ENCODE results near the gene NT5DC1.

DNA sequence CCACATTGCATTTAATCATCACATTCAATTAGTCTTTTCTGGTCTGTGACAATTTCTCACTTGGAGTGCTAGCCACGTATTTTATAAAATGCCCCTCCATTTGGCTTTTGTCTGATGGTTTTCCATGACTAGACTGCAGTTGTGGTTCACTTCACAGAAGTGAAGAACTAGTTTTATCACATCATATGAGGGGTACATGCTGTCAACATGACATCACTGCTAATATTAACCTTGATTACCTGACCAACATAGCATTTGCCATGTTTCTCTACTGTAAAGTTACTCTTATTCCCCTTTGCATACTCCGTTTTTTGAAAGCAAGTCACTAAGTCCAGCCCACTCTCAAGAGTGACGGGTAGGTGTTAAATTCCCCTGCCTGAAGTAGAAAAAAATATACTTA, 73.3 kb downstream of the NT5DC1 start:
- TF ChIP-seq EZH2 (IDR thresholded peaks at IDR 0.05; ENCODE audit: borderline replicate concordance, low read depth, low read length, severe bottlenecking) = no peak
- TF ChIP-seq, protein P1, sequence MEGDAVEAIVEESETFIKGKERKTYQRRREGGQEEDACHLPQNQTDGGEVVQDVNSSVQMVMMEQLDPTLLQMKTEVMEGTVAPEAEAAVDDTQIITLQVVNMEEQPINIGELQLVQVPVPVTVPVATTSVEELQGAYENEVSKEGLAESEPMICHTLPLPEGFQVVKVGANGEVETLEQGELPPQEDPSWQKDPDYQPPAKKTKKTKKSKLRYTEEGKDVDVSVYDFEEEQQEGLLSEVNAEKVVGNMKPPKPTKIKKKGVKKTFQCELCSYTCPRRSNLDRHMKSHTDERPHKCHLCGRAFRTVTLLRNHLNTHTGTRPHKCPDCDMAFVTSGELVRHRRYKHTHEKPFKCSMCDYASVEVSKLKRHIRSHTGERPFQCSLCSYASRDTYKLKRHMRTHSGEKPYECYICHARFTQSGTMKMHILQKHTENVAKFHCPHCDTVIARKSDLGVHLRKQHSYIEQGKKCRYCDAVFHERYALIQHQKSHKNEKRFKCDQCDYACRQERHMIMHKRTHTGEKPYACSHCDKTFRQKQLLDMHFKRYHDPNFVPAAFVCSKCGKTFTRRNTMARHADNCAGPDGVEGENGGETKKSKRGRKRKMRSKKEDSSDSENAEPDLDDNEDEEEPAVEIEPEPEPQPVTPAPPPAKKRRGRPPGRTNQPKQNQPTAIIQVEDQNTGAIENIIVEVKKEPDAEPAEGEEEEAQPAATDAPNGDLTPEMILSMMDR (IDR thresholded peaks at IDR 0.05; ENCODE audit: borderline replicate concordance, extremely low read depth, low read length, poor library complexity, severe bottlenecking) = no peak
